ENCODE data around the gene THTPA. TPM values are rescaled to one million over a fixed set of nuclear protein-coding genes. Genes with fewer than 3 reads are reported as not detected.

The THTPA gene
- total and polyA plus RNA-seq, 2 of the 13 experiments (the other 11 are each of a cell fraction or from before 2014, with no cell fraction given): 7.4 to 8.7 TPM

GRCh38 chr14:23567186-23568020 lies 11.3 kb downstream of the THTPA start, which contains the start of gene AP1G2 (continued):
- 0 out of 2 replicates have a peak, but pooled peaks have one; percentile 75 for TF ChIP-seq ZNF354B (CRISPR knock-in tag; IDR thresholded peaks at IDR 0.05)
- peak; percentile 99; the same call in 1 of the 2 replicates for TF ChIP-seq ZNF713 (CRISPR knock-in tag; IDR thresholded peaks at IDR 0.05)
- no peak for TF ChIP-seq CSRNP2 (CRISPR knock-in tag; conservative IDR thresholded peaks at IDR 0.05; ENCODE audit: low read depth)
- TF ChIP-seq ZNF605 (CRISPR knock-in tag; IDR thresholded peaks at IDR 0.05): peak; percentile 98
- 0 out of 2 replicates have a peak, but pooled peaks have one; percentile 68 for TF ChIP-seq TFDP2 (CRISPR knock-in tag; IDR thresholded peaks at IDR 0.05)
- peak; percentile 95 for TF ChIP-seq ZBTB38 (CRISPR knock-in tag; IDR thresholded peaks at IDR 0.05)
- peak; percentile 54; the same call in 1 of the 2 replicates for TF ChIP-seq NR2F6 (IDR thresholded peaks at IDR 0.05)
- TF ChIP-seq NR2F6 (CRISPR knock-in tag; IDR thresholded peaks at IDR 0.05): peak; percentile 85
- peak; percentile 73; the same call in 1 of the 2 replicates for TF ChIP-seq PRDM10 (CRISPR knock-in tag; IDR thresholded peaks at IDR 0.05; ENCODE audit: low read depth)
- peak; percentile 68; the same call in 1 of the 2 replicates for TF ChIP-seq ZNF468 (CRISPR knock-in tag; IDR thresholded peaks at IDR 0.05)
- peak; percentile 77; the same call in 1 of the 2 replicates for TF ChIP-seq TFE3 (CRISPR knock-in tag; IDR thresholded peaks at IDR 0.05)
- TF ChIP-seq ZNF780A (CRISPR knock-in tag; IDR thresholded peaks at IDR 0.05): no peak
- no peak; the same call in none of the 2 replicates for TF ChIP-seq CAMTA2 (CRISPR knock-in tag; IDR thresholded peaks at IDR 0.05; ENCODE audit: borderline replicate concordance)
- TF ChIP-seq ZNF574 (CRISPR knock-in tag; IDR thresholded peaks at IDR 0.05): peak; percentile 82
- TF ChIP-seq ZNF552 (CRISPR knock-in tag; IDR thresholded peaks at IDR 0.05; ENCODE audit: borderline replicate concordance): no peak
- peak; percentile 1; the same call in 1 of the 2 replicates for TF ChIP-seq SUZ12 (IDR thresholded peaks at IDR 0.05; ENCODE audit: low read depth, low read length)

All from HepG2 (cell line).